Testis (tissue), 3 donors: ENCODE results near the gene MAN2C1. TPM values are rescaled to one million over a fixed set of nuclear protein-coding genes. Genes with fewer than 3 reads are reported as not detected.

Experiments used
- DNase-seq: peaks from one replicate; pipeline ENCODE4 v3.0.0-alpha.2; 2019
- H3K27ac ChIP-seq, 2 donors: fragments of 200-600 bp; sonication (generic); one replicate each; pipeline ENCODE4 v1.5.1; 2019
- H3K27me3 ChIP-seq: fragments of 200-600 bp; sonication (generic); one replicate; pipeline ENCODE4 v1.5.1; 2019
- H3K36me3 ChIP-seq: fragments of 200-600 bp; sonication (generic); one replicate; pipeline ENCODE4 v1.5.1; 2017; ENCODE audit warnings: low read depth; ENCODE audit errors: missing control alignments
- H3K4me1 ChIP-seq: fragments of 200-600 bp; sonication (generic); one replicate; pipeline ENCODE4 v1.5.1; 2019
- H3K4me3 ChIP-seq, 2 donors: fragments of 200-600 bp; sonication (generic); one replicate each; pipeline ENCODE4 v1.5.1; 2017 to 2019
- H3K9me3 ChIP-seq: fragments of 200-600 bp; sonication (generic); one replicate; pipeline ENCODE4 v1.5.1; 2017
- CTCF ChIP-seq, 3 experiments: fragments of 450-650 bp in 2 of 3; fragments of 200-600 bp in 1 of 3; sonication (generic) in 1 of 3; IDR thresholded peaks; one replicate each; pipeline ENCODE4 v1.5.1; 2016 to 2019; ENCODE audit warnings: antibody characterized with exemption in 3 of 3, mild to moderate bottlenecking in 2 of 3, moderate library complexity in 1 of 3
- POLR2A ChIP-seq: fragments of 450-650 bp; IDR thresholded peaks from one replicate; pipeline ENCODE4 v1.6.1; 2017; ENCODE audit warnings: antibody characterized with exemption, mild to moderate bottlenecking, moderate library complexity
- WGBS, 2 donors: methylation state at CpG; one replicate each; pipeline ENCODE4 v1.1.5; 2018; 5-methylcytosine and 5-hydroxymethylcytosine counted together
- intact Hi-C: fragments of 100-400 bp; cut with DNase I; formaldehyde crosslinking; loops from one replicate; pipeline ENCODE4 v1.15.1; 2023; ENCODE audit warnings: low total_unique reads
- polyA plus RNA-seq: library from polyadenylated mRNA; stranded (reverse); fragments of 350-450 nt; fragmentation: Illumina TruSeq; extraction: RNeasy Lipid Tissue Mini Kit (QIAGEN cat#74804); gene quantifications from one replicate; pipeline ENCODE4 v1.2.3, GENCODE V29; 2014; ENCODE audit warnings: low read depth, low replicate concordance; ENCODE audit not compliant: insufficient read depth
- total RNA-seq, 2 donors: library from RNA; depleted of rRNA; stranded (reverse); fragments of >200 nt; gene quantifications; one replicate each; pipeline ENCODE4 v1.2.3, GENCODE V29; 2016

The MAN2C1 gene
- total and polyA plus RNA-seq, 3 donors from 2014 or later, result 171 to 343 (median 256) TPM

GRCh38 chr15:75371901-75372688 lies 3.7 kb upstream of the MAN2C1 start:
- intact Hi-C loops, result no loop called here
- no peaks in the 10 kb centered on the region for H3K36me3 ChIP-seq
- WGBS, 2 donors, result 90 to 97% methylated on average over 9 to 11 of the region's 11 CpGs
- no peak for DNase-seq
- no peaks in the 10 kb centered on the region for H3K27me3 ChIP-seq
- H3K27ac ChIP-seq, result no peak overlapping the region
- no peak overlapping the region for H3K4me3 ChIP-seq
- no peak for TF ChIP-seq POLR2A
- peaks cover 11% of the 10 kb centered on the region for H3K4me1 ChIP-seq
- no peaks in the 10 kb centered on the region for H3K9me3 ChIP-seq

GRCh38 chr15:75371486-75371885 lies 3.1 kb upstream of the MAN2C1 start:
- Histone ChIP-seq H3K36me3 (no peaks in the 10 kb centered on the region), H3K4me1 (peaks cover 11% of the 10 kb centered on the region), H3K27ac (no peak overlapping the region), H3K4me3 (no peak overlapping the region), H3K9me3 (no peaks in the 10 kb centered on the region), H3K27me3 (no peaks in the 10 kb centered on the region)
- TF ChIP-seq POLR2A (no peak), CTCF (IDR thresholded peaks at IDR 0.05) (no peak)
- DNase-seq, result no peak
- intact Hi-C loops, result no loop called here
- 71 to 84% methylated on average over 1 of the region's 1 CpG for WGBS, 2 donors

GRCh38 chr15:75369897-75370581 lies 1.6 kb upstream of the MAN2C1 start:
- Histone ChIP-seq H3K27me3 (no peaks in the 10 kb centered on the region), H3K27ac (no peak overlapping the region), H3K36me3 (no peaks in the 10 kb centered on the region), H3K4me1 (peaks cover 11% of the 10 kb centered on the region), H3K9me3 (no peaks in the 10 kb centered on the region), H3K4me3 (no peak overlapping the region)
- intact Hi-C loops, result loop anchor here (10.0 kb wide), 1 partner anchor 255 kb away; the partner anchor contains the start of gene SNUPN
- 84 to 93% methylated on average over 7 of the region's 7 CpGs for WGBS, 2 donors
- DNase-seq, result no peak
- TF ChIP-seq CTCF (IDR thresholded peaks at IDR 0.05), result no peak
- TF ChIP-seq POLR2A, result no peak

- peak overlapping the region; percentile 95 to 98 for H3K27ac ChIP-seq
- no peaks in the 10 kb centered on the region for H3K36me3 ChIP-seq
- peak overlapping the region; percentile 93 to 94 for H3K4me3 ChIP-seq
- TF ChIP-seq CTCF (IDR thresholded peaks at IDR 0.05) (no peak), POLR2A (no peak)
- H3K9me3 ChIP-seq, result no peaks in the 10 kb centered on the region
- intact Hi-C loops, result loop anchor here (10.0 kb wide), 1 partner anchor 256 kb away; the partner anchor contains the start of gene SNUPN
- 4 to 5% methylated on average over 23 of the region's 23 CpGs for WGBS, 2 donors
- no peaks in the 10 kb centered on the region for H3K27me3 ChIP-seq
- H3K4me1 ChIP-seq, result peaks cover 11% of the 10 kb centered on the region
- no peak for DNase-seq
Observed at GRCh38 chr15:75368689-75369239, 357 bp upstream of the MAN2C1 start.

- TF ChIP-seq POLR2A (no peak), CTCF (IDR thresholded peaks at IDR 0.05) (no peak)
- no peaks in the 10 kb centered on the region for H3K36me3 ChIP-seq
Observed at GRCh38 chr15:75367406-75367912, 948 bp downstream of the MAN2C1 start.

More at GRCh38 chr15:75367406-75367912, 948 bp downstream of the MAN2C1 start:
- no peaks in the 10 kb centered on the region for H3K27me3 ChIP-seq
- no peaks in the 10 kb centered on the region for H3K9me3 ChIP-seq
- intact Hi-C loops, result loop anchor here (10.0 kb wide), 1 partner anchor 257 kb away; the partner anchor contains the start of gene SNUPN
- H3K4me1 ChIP-seq, result peaks cover 11% of the 10 kb centered on the region
- DNase-seq, result no peak
- peak overlapping the region; percentile 93 to 94 for H3K4me3 ChIP-seq
- WGBS, 2 donors, result 21 to 30% methylated on average over 7 of the region's 7 CpGs
- H3K27ac ChIP-seq, result peak overlapping the region in 1 of 2 donors; percentile 98
